Left colon (tissue), 2 donors: ENCODE results near the gene NDUFA7. TPM values are rescaled to one million over a fixed set of nuclear protein-coding genes. Genes with fewer than 3 reads are reported as not detected.
"Not testable (repeated sequence)": the region's sequence is repeated elsewhere in the genome, so short reads cannot be mapped to it uniquely, and the experiment has no call there.

Source experiments
- ATAC-seq: fragments of 200-7000 bp; cut with Tn5 transposase; one replicate; pipeline ENCODE4 v1.9.1; 2020; ENCODE audit warnings: mild to moderate bottlenecking, moderate library complexity
- DNase-seq, 2 donors: peaks; one replicate each; pipeline ENCODE4 v3.0.0-alpha.2; 2020
- intact Hi-C, 2 donors: fragments of 100-400 bp; cut with DNase I in 1 of 2; cut with micrococcal nuclease in 1 of 2; formaldehyde crosslinking; loops; one replicate each; pipeline versions ENCODE4 v1.11.2 to v1.14.0; 2022; cut with DNase I, micrococcal nuclease
- total RNA-seq, 2 donors: library from RNA; stranded (reverse); fragmentation: NEBNext Ultra II Directional; extraction: Animal tissue kit (Norgen Biotek cat#: 25700); gene quantifications; one replicate each; pipeline ENCODE4 v1.2.1, GENCODE V29; 2021
- donor health status: DM: no; HTN: no; CAD: no.
- donor health status: DM: yes; HTN: yes; CAD: no.

Gene NDUFA7
- total RNA-seq, 2 donors from 2014 or later = 49.3 to 59.6 TPM

- ATAC-seq (no peak), DNase-seq (no peak)
- intact Hi-C loops = no loop called here
Observed at GRCh38 chr19:8324186-8325050, 3.2 kb upstream of the NDUFA7 start.

GRCh38 chr19:8323781-8324185 lies 2.6 kb upstream of the NDUFA7 start:
- DNase-seq = no peak
- intact Hi-C loops = no loop called here

GRCh38 chr19:8322638-8322997 lies 1.4 kb upstream of the NDUFA7 start:
- DNase-seq = no peak
- no peak for ATAC-seq
- intact Hi-C loops = no loop called here

More at GRCh38 chr19:8323781-8324185, 2.6 kb upstream of the NDUFA7 start:
- ATAC-seq = no peak

GRCh38 chr19:8321986-8322637 lies 937 bp upstream of the NDUFA7 start:
- DNase-seq = no peak
- ATAC-seq = no peak
- intact Hi-C loops = no loop called here

- DNase-seq (peak in 1 of 2 donors; percentile 44), ATAC-seq (peak; percentile 35)
- intact Hi-C loops = no loop called here
Observed at GRCh38 chr19:8320564-8321066, 560 bp downstream of the NDUFA7 start.

GRCh38 chr19:8319807-8320520 lies 1.2 kb downstream of the NDUFA7 start:
- DNase-seq = no peak
- intact Hi-C loops = no loop called here
- ATAC-seq = no peak

- intact Hi-C loops, DNase-seq: not testable (repeated sequence)
Observed at GRCh38 chr19:8318835-8319234, 2.3 kb downstream of the NDUFA7 start.

GRCh38 chr19:8316351-8317125 lies 4.6 kb downstream of the NDUFA7 start:
- intact Hi-C loops = no loop called here
- no peak for ATAC-seq
- DNase-seq = no peak

More at GRCh38 chr19:8318835-8319234, 2.3 kb downstream of the NDUFA7 start:
- ATAC-seq = not testable (repeated sequence)

- intact Hi-C loops, DNase-seq, ATAC-seq: not testable (repeated sequence)
Observed at GRCh38 chr19:8314981-8315640, 6.1 kb downstream of the NDUFA7 start.

- DNase-seq (peak; percentile 53 to 79), ATAC-seq (peak; percentile 46)
- intact Hi-C loops = no loop called here
Observed at GRCh38 chr19:8311461-8312260, 9.5 kb downstream of the NDUFA7 start.

GRCh38 chr19:8310342-8311055 lies 10.7 kb downstream of the NDUFA7 start:
- intact Hi-C loops = no loop called here
- DNase-seq = peak; percentile 4 to 8
- no peak for ATAC-seq

GRCh38 chr19:8308891-8309291 lies 12.3 kb downstream of the NDUFA7 start:
- intact Hi-C loops = no loop called here
- DNase-seq (peak in 1 of 2 donors; percentile 28), ATAC-seq (no peak)

GRCh38 chr19:8307965-8308866 lies 13.0 kb downstream of the NDUFA7 start, which contains the start of gene CD320:
Gene CD320 (minus strand): TSS chr19:8308358. CDS start chr19:8308290, 68 bp downstream.
- intact Hi-C loops = no loop called here
- peak; percentile 79 for ATAC-seq

GRCh38 chr19:8307400-8307964 lies 13.7 kb downstream of the NDUFA7 start:
- intact Hi-C loops = no loop called here
- peak; percentile 27 for ATAC-seq
- no peak for DNase-seq

More at GRCh38 chr19:8307965-8308866, 13.0 kb downstream of the NDUFA7 start, which contains the start of gene CD320:
- DNase-seq = peak; percentile 87 to 95
